AG09309 (cell line): ENCODE measurements around the gene PEX3.

Source experiments
- DNase-seq: peaks from one replicate; pipeline ENCODE4 v3.0.0-alpha.2; 2010; ENCODE audit warnings: low read depth
- H3K4me3 ChIP-seq: 2 replicates; pipeline ENCODE4 v1.5.1; 2011; ENCODE audit warnings: mild to moderate bottlenecking, low read depth, low read length, moderate library complexity; ENCODE audit not compliant: control insufficient read depth
- TF ChIP-seq, protein P1 (sequence below): IDR thresholded peaks from 2 replicates; pipeline ENCODE4 v1.5.1; 2011; ENCODE audit warnings: mild to moderate bottlenecking, low read depth, low read length, inconsistent platforms; ENCODE audit not compliant: insufficient read depth, control insufficient read depth; ENCODE audit errors: missing control alignments

Gene PEX3

DNA sequence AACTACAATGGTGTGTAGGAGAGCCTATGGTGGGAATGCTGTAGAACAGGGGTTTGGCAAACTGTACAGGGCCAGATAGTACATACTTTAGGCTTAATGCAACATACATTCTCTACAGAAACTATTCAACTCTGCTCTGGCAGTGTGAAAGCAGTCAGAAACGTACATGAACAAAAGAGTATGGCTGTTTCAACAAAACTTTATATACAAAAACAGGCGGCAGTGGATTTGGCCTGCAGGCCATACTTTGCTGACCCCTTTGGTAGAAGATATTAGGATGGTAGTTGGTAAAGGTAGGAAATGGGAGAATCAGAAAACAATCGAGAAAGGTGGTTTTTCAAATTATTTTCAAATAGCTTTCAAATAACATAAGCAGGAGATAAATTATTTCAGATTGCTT, 36.1 kb downstream of the PEX3 start:
- no peak for DNase-seq
- TF ChIP-seq, protein P1, sequence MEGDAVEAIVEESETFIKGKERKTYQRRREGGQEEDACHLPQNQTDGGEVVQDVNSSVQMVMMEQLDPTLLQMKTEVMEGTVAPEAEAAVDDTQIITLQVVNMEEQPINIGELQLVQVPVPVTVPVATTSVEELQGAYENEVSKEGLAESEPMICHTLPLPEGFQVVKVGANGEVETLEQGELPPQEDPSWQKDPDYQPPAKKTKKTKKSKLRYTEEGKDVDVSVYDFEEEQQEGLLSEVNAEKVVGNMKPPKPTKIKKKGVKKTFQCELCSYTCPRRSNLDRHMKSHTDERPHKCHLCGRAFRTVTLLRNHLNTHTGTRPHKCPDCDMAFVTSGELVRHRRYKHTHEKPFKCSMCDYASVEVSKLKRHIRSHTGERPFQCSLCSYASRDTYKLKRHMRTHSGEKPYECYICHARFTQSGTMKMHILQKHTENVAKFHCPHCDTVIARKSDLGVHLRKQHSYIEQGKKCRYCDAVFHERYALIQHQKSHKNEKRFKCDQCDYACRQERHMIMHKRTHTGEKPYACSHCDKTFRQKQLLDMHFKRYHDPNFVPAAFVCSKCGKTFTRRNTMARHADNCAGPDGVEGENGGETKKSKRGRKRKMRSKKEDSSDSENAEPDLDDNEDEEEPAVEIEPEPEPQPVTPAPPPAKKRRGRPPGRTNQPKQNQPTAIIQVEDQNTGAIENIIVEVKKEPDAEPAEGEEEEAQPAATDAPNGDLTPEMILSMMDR, result no peak
- no peak overlapping the region for H3K4me3 ChIP-seq

DNA sequence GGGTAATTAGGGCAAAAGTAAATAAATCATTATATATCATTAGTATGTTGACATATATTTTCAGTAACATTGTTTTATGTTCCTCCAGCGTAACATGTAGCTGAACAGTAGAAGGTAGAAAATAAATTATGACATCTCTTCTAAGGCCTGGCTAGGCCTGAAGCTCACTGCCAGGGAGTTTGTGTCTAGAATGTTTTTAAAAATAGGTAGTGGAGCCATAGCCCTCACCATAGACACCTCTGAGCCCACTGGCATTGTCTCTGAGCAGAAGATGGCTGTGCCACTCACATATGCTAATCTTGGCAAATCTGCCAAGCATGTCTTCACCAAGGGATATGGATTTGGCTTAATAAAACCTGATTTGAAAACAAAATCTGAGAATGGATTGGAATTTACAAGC, 39.6 kb downstream of the PEX3 start:
- no peak overlapping the region for H3K4me3 ChIP-seq
- DNase-seq, result no peak
- TF ChIP-seq, protein P1, result no peak

DNA sequence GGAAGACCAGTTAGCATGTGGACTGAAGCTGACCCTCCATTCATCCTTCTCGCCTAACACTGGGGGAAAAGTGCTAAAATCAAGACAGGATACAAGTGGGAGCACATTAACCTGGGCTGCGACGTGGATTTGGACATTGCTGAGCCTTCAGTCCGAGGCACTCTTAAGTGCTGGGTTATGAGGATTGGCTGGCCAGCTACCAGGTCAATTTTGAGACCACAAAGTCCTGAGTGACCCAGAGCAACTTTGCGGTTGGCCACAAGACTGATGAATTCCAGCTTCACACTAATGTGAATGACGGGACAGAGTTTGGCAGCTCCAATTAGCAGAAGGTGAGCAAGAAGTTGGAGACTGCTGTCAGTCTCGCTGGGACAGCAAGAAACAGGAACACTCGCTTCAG, 40.2 kb downstream of the PEX3 start:
- TF ChIP-seq, protein P1, result no peak
- DNase-seq, result no peak
- H3K4me3 ChIP-seq, result no peak overlapping the region

DNA sequence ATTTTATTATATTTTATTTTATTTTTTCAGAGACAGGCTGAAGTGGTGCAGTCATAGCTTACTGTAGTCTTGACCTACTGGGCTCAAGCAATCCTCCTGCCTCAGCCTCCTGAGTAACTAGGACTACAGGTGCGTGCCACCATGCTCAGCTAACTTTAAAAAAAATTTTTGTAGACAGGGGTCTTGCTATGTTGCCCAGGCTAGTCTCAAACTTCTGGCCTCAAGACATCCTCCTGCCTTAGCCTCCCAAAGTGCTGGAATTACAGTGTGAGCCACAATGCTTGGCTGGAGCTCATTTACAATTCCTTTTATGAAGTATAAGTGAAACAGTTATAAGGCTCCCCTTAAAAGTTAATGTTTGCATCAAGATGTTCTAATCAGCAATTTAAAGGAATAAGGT, 46.4 kb downstream of the PEX3 start:
- no peak for DNase-seq
- TF ChIP-seq, protein P1, result no peak
- H3K4me3 ChIP-seq, result no peak overlapping the region

DNA sequence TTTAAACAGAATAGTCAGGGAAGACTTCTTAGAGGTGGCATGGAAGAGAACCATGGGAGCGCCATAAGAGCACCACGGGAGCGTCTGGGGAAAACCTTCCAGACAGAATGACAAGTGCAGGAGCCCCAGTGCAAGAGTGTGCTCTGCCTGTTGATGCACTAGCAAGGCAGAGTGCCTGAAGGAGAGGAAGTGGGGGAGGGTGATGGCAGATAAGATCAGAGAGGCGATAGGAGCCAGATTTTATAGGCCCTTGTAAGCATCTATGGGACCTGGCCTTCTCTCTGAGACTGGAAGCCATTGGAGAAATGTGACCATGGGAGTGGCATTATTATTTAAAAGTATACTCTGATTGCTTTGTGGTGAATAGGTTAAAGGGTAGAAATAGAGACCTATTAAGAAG, 47.8 kb downstream of the PEX3 start:
- DNase-seq, result no peak
- TF ChIP-seq, protein P1, result no peak
- no peak overlapping the region for H3K4me3 ChIP-seq

DNA sequence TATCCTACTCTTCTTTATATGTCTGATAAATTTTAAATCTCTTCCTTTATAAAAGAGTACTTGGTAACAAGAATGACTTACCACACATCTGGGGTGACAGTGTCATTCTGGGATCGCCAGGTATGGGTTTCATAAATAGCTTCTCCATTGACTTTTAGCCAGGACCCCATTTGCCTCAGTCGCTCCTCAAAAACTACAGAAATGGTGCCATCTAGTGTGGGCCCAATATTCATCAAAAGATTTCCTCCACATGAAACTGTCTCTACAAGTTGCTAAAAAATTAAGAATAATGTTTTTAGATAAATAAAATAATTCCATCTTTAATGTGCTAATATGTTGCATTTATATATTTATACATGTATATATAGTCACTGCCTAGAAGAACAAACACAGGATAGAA, 51.2 kb downstream of the PEX3 start:
- no peak overlapping the region for H3K4me3 ChIP-seq
- DNase-seq, result no peak
- TF ChIP-seq, protein P1, result peak; percentile 11

DNA sequence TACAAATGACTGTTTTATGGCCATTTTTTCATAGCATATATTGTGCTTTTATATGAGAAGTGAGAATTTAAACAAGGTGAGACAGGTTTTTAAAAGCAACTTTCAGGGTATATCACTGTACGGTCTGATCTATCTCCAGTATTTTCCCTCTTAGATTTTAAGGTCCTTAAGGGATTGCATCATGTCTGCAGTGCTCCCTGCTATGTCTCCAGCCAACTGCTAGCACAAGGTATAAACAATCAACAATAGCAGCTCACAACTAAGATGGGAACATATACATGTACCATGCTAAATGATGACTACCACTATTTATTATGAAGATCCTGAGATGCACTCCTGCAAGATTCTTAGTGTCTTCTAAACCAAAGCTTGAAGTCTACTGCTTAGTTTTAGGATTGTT, 53.8 kb downstream of the PEX3 start:
- no peak overlapping the region for H3K4me3 ChIP-seq
- no peak for DNase-seq
- TF ChIP-seq, protein P1, result no peak
